ENCODE results near the gene CDC73.

The CDC73 gene

GRCh38 chr1:193087893-193088292, 33.9 kb upstream of the CDC73 start:
- no peaks in the 10 kb centered on the region for H3K9me2 ChIP-seq (replicated peaks; ENCODE audit: control insufficient read depth, low read length)
- H3K4me3 ChIP-seq (ENCODE audit: low read length), result no peak overlapping the region
- H3K9me3 ChIP-seq (ENCODE audit: control insufficient read depth, insufficient read depth, low read length), result no peaks in the 10 kb centered on the region
- H3K79me2 ChIP-seq (ENCODE audit: control insufficient read depth, low read length), result no peaks in the 10 kb centered on the region
- H3K4me1 ChIP-seq (ENCODE audit: control insufficient read depth, low read length), result peaks cover 8% of the 10 kb centered on the region
- peaks cover 13% of the 10 kb centered on the region; the same call in 1 of the 2 replicates for H3F3A ChIP-seq (ENCODE audit: control insufficient read depth, insufficient read depth)
- TF ChIP-seq EZH2phosphoT487 (IDR thresholded peaks at IDR 0.05; ENCODE audit: borderline replicate concordance, low read length), result no peak
- TF ChIP-seq CTCF (IDR thresholded peaks at IDR 0.05; ENCODE audit: low read depth, low read length, poor library complexity, severe bottlenecking), result no peak
- H3K36me3 ChIP-seq (ENCODE audit: control insufficient read depth, low read length), result peaks cover 54% of the 10 kb centered on the region
- H4K20me1 ChIP-seq (ENCODE audit: control insufficient read depth, insufficient read depth, low read depth, low read length), result no peaks in the 10 kb centered on the region
- no peak overlapping the region for H3K27ac ChIP-seq (ENCODE audit: low read depth, low read length)
- no peak overlapping the region for H3K4me2 ChIP-seq (ENCODE audit: low read length)
- no peaks in the 10 kb centered on the region for H3K27me3 ChIP-seq (ENCODE audit: control insufficient read depth, low read length)

- Histone ChIP-seq H3K4me2 (ENCODE audit: low read length) (no peak overlapping the region), H3K79me2 (ENCODE audit: control insufficient read depth, low read length) (no peaks in the 10 kb centered on the region), H3F3A (ENCODE audit: control insufficient read depth, insufficient read depth) (peaks cover 15% of the 10 kb centered on the region; the same call in 1 of the 2 replicates), H3K4me1 (ENCODE audit: control insufficient read depth, low read length) (no peaks in the 10 kb centered on the region), H3K9me2 (replicated peaks; ENCODE audit: control insufficient read depth, low read length) (no peaks in the 10 kb centered on the region), H3K27ac (ENCODE audit: low read depth, low read length) (no peak overlapping the region), H4K20me1 (ENCODE audit: control insufficient read depth, insufficient read depth, low read depth, low read length) (no peaks in the 10 kb centered on the region), H3K27me3 (ENCODE audit: control insufficient read depth, low read length) (no peaks in the 10 kb centered on the region), H3K36me3 (ENCODE audit: control insufficient read depth, low read length) (peaks cover 44% of the 10 kb centered on the region), H3K4me3 (ENCODE audit: low read length) (no peak overlapping the region), H3K9me3 (ENCODE audit: control insufficient read depth, insufficient read depth, low read length) (no peaks in the 10 kb centered on the region)
- TF ChIP-seq CTCF (IDR thresholded peaks at IDR 0.05; ENCODE audit: low read depth, low read length, poor library complexity, severe bottlenecking) (no peak), EZH2phosphoT487 (IDR thresholded peaks at IDR 0.05; ENCODE audit: borderline replicate concordance, low read length) (no peak)
Measured at GRCh38 chr1:193090865-193091264, 31.0 kb upstream of the CDC73 start.

- Histone ChIP-seq H3K4me3 (ENCODE audit: low read length) (no peak overlapping the region), H3K27ac (ENCODE audit: low read depth, low read length) (no peak overlapping the region), H3K79me2 (ENCODE audit: control insufficient read depth, low read length) (no peaks in the 10 kb centered on the region), H3K36me3 (ENCODE audit: control insufficient read depth, low read length) (peaks cover 56% of the 10 kb centered on the region), H3K27me3 (ENCODE audit: control insufficient read depth, low read length) (no peaks in the 10 kb centered on the region), H3K4me1 (ENCODE audit: control insufficient read depth, low read length) (no peaks in the 10 kb centered on the region), H4K20me1 (ENCODE audit: control insufficient read depth, insufficient read depth, low read depth, low read length) (no peaks in the 10 kb centered on the region), H3K9me3 (ENCODE audit: control insufficient read depth, insufficient read depth, low read length) (no peaks in the 10 kb centered on the region), H3F3A (ENCODE audit: control insufficient read depth, insufficient read depth) (peaks cover 11% of the 10 kb centered on the region; the same call in 1 of the 2 replicates), H3K9me2 (replicated peaks; ENCODE audit: control insufficient read depth, low read length) (no peaks in the 10 kb centered on the region), H3K4me2 (ENCODE audit: low read length) (no peak overlapping the region)
- TF ChIP-seq EZH2phosphoT487 (IDR thresholded peaks at IDR 0.05; ENCODE audit: borderline replicate concordance, low read length) (no peak), CTCF (IDR thresholded peaks at IDR 0.05; ENCODE audit: low read depth, low read length, poor library complexity, severe bottlenecking) (no peak)
Measured at GRCh38 chr1:193094112-193094511, 27.7 kb upstream of the CDC73 start.
